A673 (cell line): Measurements from ENCODE around the gene UBE2E2. TPM values are rescaled to one million over a fixed set of nuclear protein-coding genes. Genes with fewer than 3 reads are reported as not detected.

Source experiments
- BruUV-seq: library from RNA; stranded (reverse); fragments of 400-500 nt; replicated peaks from 2 replicates; lab custom pipeline; 2021; lab: Mats Ljungman, UMichigan
- CTCF ChIA-PET: fragments of 300-600 bp; sonication (Branson Sonifier 250); formaldehyde crosslinking; loops from one replicate; lab custom pipeline; 2022; ENCODE audit warnings: antibody characterized with exemption; lab: Charles Lee
- POLR2A ChIA-PET: fragments of 300-600 bp; sonication (Branson Sonifier 250); formaldehyde crosslinking; loops from one replicate; lab custom pipeline; 2022; ENCODE audit warnings: antibody characterized with exemption; ENCODE audit not compliant: low non-redundant PET; lab: Charles Lee
- DNase-seq: peaks from one replicate; pipeline ENCODE4 v3.0.0-alpha.2; 2015; ENCODE audit warnings: low spot score
- H3K27ac ChIP-seq: fragments of 200-600 bp; sonication (generic); 2 replicates; pipeline ENCODE4 v1.5.1; 2016; ENCODE audit warnings: mixed run types, low read depth, mild to moderate bottlenecking, mixed read lengths, antibody characterized with exemption, low read length; ENCODE audit not compliant: poor library complexity, severe bottlenecking
- H3K27me3 ChIP-seq: fragments of 200-600 bp; sonication (generic); replicated peaks from 2 replicates; pipeline ENCODE4 v1.6.1; 2017; ENCODE audit warnings: mixed run types, low read depth, mild to moderate bottlenecking, mixed read lengths, antibody characterized with exemption, low read length; ENCODE audit not compliant: insufficient read depth, poor library complexity
- H3K36me3 ChIP-seq: fragments of 200-600 bp; sonication (generic); 2 replicates; pipeline ENCODE4 v1.6.1; 2016; ENCODE audit warnings: mixed run types, mild to moderate bottlenecking, mixed read lengths, antibody characterized with exemption, low read length; ENCODE audit not compliant: insufficient read depth, poor library complexity, severe bottlenecking
- H3K4me1 ChIP-seq: fragments of 200-600 bp; sonication (generic); 2 replicates; pipeline ENCODE4 v1.6.1; 2017; ENCODE audit warnings: mixed run types, mild to moderate bottlenecking, mixed read lengths, antibody characterized with exemption, low read length; ENCODE audit not compliant: insufficient read depth, poor library complexity, severe bottlenecking
- H3K4me3 ChIP-seq: fragments of 200-600 bp; sonication (generic); 2 replicates; pipeline ENCODE4 v1.5.1; 2016; ENCODE audit warnings: low read depth, mixed run types, mild to moderate bottlenecking, mixed read lengths, low read length; ENCODE audit not compliant: poor library complexity, severe bottlenecking
- H3K9me3 ChIP-seq: fragments of 200-600 bp; sonication (generic); 2 replicates; pipeline ENCODE4 v1.6.1; 2016; ENCODE audit warnings: mixed run types, low read depth, mild to moderate bottlenecking, mixed read lengths, antibody characterized with exemption, low read length; ENCODE audit not compliant: poor library complexity, severe bottlenecking
- EZH2 ChIP-seq: fragments of 200-600 bp; sonication (generic); IDR thresholded peaks from 2 replicates; pipeline ENCODE4 v1.6.1; 2017; ENCODE audit warnings: borderline replicate concordance, low read depth, mild to moderate bottlenecking, mixed read lengths, antibody characterized with exemption, low read length; ENCODE audit not compliant: poor library complexity, severe bottlenecking
- intact Hi-C: fragments of 100-400 bp; cut with micrococcal nuclease; formaldehyde crosslinking; loops from one replicate; pipeline ENCODE4 v1.10.0; 2022; ENCODE audit not compliant: unreplicated experiment
- total RNA-seq: library from RNA; stranded (reverse); gene quantifications from 2 replicates; pipeline ENCODE4 v1.2.3, GENCODE V29; 2021
- TF ChIP-seq, protein P1 (sequence below): fragments of 300-800, 200-600 bp; sonication (generic); conservative IDR thresholded peaks from 2 replicates; pipeline ENCODE4 v1.5.1; 2017; ENCODE audit warnings: low read depth, mild to moderate bottlenecking, antibody characterized with exemption, low read length, moderate library complexity, mixed read lengths

UBE2E2 gene
- total RNA-seq, 1 experiment from 2014 or later = 2.0 TPM

DNA sequence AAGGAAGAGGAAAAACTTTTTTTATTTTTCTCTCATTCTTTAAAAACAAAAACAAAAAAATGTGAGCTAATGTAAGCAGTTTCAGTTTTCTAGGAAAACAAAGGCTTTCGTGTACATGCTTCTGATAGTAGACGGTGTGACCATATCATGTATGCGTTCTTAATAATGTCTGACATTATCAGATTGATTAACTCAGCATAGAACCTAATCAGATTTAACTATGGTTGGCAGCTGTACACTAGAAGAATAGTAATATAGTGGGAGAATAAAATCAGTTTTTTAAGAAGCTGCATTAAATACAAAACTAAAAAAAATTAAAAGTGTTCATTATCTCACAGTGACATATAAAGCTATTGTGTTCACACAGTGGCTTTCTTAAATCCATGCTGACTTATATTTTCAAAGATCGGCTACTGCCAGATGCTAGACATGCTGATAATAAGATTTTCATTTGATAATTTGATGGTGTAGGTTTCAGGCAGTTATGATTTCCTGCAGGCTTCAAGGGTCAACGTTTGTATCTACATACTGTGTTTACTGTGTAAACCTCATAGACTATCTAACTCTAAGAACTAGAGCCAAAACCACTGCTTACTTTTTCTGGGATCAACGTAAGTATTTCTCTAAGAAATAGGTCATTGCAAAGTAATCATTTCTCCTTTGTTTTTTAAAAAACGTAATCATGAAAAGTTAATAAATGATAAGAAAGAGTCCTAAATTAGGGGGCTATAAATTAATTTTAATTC is 74.0 kb downstream of the UBE2E2 start:
- BruUV-seq = no TSS peak
- H3K9me3 ChIP-seq = no peaks in the 10 kb centered on the region
- CTCF ChIA-PET = no interaction called here
- H3K4me1 ChIP-seq = no peaks in the 10 kb centered on the region
- TF ChIP-seq, protein P1, sequence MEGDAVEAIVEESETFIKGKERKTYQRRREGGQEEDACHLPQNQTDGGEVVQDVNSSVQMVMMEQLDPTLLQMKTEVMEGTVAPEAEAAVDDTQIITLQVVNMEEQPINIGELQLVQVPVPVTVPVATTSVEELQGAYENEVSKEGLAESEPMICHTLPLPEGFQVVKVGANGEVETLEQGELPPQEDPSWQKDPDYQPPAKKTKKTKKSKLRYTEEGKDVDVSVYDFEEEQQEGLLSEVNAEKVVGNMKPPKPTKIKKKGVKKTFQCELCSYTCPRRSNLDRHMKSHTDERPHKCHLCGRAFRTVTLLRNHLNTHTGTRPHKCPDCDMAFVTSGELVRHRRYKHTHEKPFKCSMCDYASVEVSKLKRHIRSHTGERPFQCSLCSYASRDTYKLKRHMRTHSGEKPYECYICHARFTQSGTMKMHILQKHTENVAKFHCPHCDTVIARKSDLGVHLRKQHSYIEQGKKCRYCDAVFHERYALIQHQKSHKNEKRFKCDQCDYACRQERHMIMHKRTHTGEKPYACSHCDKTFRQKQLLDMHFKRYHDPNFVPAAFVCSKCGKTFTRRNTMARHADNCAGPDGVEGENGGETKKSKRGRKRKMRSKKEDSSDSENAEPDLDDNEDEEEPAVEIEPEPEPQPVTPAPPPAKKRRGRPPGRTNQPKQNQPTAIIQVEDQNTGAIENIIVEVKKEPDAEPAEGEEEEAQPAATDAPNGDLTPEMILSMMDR = no peak
- TF ChIP-seq EZH2 = no peak
- H3K27ac ChIP-seq = no peak overlapping the region
- no peak overlapping the region for H3K4me3 ChIP-seq
- no peaks in the 10 kb centered on the region for H3K36me3 ChIP-seq
- H3K27me3 ChIP-seq = no peaks in the 10 kb centered on the region
- intact Hi-C loops = no loop called here
- DNase-seq = no peak
- POLR2A ChIA-PET = no interaction called here

DNA sequence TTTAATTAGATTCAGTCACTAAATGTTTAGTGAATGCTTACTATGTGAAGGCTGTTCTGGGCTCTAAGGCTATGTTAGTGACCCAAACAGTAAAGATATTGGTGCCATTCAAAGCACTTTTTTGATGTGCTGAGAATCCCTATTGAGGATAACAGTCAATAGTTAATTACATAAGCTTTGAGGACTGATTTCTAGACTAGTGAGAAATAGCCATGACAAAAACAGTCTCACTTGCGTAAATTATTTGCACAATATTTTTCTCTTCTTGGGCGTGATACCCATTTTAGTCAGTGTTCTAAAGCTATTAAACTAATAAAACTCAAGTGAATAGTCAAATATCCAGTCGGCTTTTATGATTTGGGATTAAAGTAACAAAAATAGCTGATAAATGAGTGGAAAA is 74.6 kb downstream of the UBE2E2 start:
- POLR2A ChIA-PET = no interaction called here
- H3K36me3 ChIP-seq = no peaks in the 10 kb centered on the region
- CTCF ChIA-PET = no interaction called here
- TF ChIP-seq, protein P1 = no peak
- TF ChIP-seq EZH2 = no peak
- no peaks in the 10 kb centered on the region for H3K27me3 ChIP-seq
- H3K4me1 ChIP-seq = no peaks in the 10 kb centered on the region
- H3K4me3 ChIP-seq = no peak overlapping the region
- BruUV-seq = no TSS peak
- no peak for DNase-seq
- intact Hi-C loops = no loop called here
- no peaks in the 10 kb centered on the region for H3K9me3 ChIP-seq
- no peak overlapping the region for H3K27ac ChIP-seq

DNA sequence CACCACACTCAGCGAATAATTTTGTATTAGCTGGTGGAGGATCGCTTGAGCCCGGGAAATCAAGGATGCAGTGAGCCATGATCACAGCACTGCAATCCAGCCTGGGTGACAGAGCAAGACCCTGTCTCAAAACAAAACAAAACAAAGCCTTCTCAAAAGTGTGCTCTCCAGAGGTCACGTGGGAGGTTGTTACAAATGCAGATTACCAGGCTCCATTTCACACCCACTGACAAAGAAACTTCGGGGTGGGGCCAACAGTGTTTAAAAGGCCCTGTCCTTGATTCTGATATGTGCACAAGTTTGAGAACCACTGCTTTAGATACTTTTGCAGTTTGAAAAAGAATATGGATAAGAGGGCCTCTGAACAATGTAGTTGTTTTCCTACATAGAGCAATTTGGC is 80.5 kb downstream of the UBE2E2 start:
- BruUV-seq = no TSS peak
- no peaks in the 10 kb centered on the region for H3K36me3 ChIP-seq
- no peaks in the 10 kb centered on the region for H3K9me3 ChIP-seq
- no peak overlapping the region for H3K27ac ChIP-seq
- no peaks in the 10 kb centered on the region for H3K27me3 ChIP-seq
- POLR2A ChIA-PET = interaction anchor here (0.6 kb wide), 1 partner anchor 9 kb away, joined by 5 read pairs; no protein-coding TSS in a partner anchor
- no peak for DNase-seq
- no peaks in the 10 kb centered on the region for H3K4me1 ChIP-seq
- intact Hi-C loops = no loop called here
- no peak overlapping the region for H3K4me3 ChIP-seq
- CTCF ChIA-PET = no interaction called here
- TF ChIP-seq, protein P1 = no peak
- TF ChIP-seq EZH2 = no peak
